Right lobe of liver (tissue), 4 donors: ENCODE data around the gene PHTF2.

Source experiments
- CTCF ChIP-seq, 4 donors: fragments of 200-600 bp in 3 of 4; fragments of 450-650 bp in 1 of 4; IDR thresholded peaks; one replicate each; pipeline versions ENCODE4 v1.5.1 to v1.8.0; 2016 to 2022; ENCODE audit warnings: antibody characterized with exemption in 4 of 4, mild to moderate bottlenecking in 2 of 4
- POLR2A ChIP-seq: fragments of 450-650 bp; IDR thresholded peaks from one replicate; pipeline ENCODE4 v1.6.1; 2017; ENCODE audit warnings: antibody characterized with exemption, mild to moderate bottlenecking
- donor health status: DM: no; HTN: no; CAD: no.
- donor health status: DM: no; HTN: no; CAD: no.
- donor health status: DM: no; HTN: yes; CAD: no.

DNA sequence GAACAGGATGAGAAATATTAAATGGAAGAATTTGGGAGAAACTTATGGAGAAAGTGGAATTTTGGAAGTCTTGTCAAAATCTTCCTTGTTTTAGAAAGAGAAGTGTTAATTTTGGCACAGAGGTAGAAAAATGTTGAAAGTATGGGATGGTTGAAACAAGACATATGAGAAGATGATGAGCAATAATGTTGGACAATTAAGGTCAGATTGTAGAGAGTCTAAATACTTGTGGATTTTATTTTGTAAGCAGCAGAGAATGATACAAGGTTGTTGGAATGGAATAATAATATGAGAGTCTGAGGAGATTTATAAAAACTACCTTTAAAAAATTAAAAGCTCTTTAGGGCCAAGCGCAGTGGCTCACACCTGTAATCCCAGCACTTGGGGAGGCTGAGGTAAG is 34.6 kb downstream of the PHTF2 start:
- TF ChIP-seq CTCF (IDR thresholded peaks at IDR 0.05) (no peak), POLR2A (no peak)
